CD4-positive, alpha-beta T cell treated with Interleukin-1 beta for 1 hour (primary cell): ENCODE data around the gene WNK2.

Source experiments
- DNase-seq, 2 donors: peaks; one replicate each; pipeline ENCODE4 v3.0.0-alpha.2; 2020 to 2022

The WNK2 gene

GRCh38 chr9:93164085-93164484, 19.9 kb upstream of the WNK2 start:
- no peak for DNase-seq

- no peak for DNase-seq
Observed at GRCh38 chr9:93166699-93167098, 17.2 kb upstream of the WNK2 start.

- DNase-seq: no peak
Observed at GRCh38 chr9:93167185-93167584, 16.8 kb upstream of the WNK2 start.

GRCh38 chr9:93167838-93168237, 16.1 kb upstream of the WNK2 start:
- no peak for DNase-seq

- no peak for DNase-seq
Observed at GRCh38 chr9:93168581-93168980, 15.4 kb upstream of the WNK2 start.

GRCh38 chr9:93169444-93169843, 14.5 kb upstream of the WNK2 start:
- DNase-seq: no peak

GRCh38 chr9:93170571-93170970, 13.4 kb upstream of the WNK2 start:
- DNase-seq: no peak

- DNase-seq: no peak
Observed at GRCh38 chr9:93171261-93171990, 12.5 kb upstream of the WNK2 start.

GRCh38 chr9:93172666-93173364, 11.1 kb upstream of the WNK2 start:
- no peak for DNase-seq

GRCh38 chr9:93173365-93174051, 10.4 kb upstream of the WNK2 start:
- no peak for DNase-seq

- no peak for DNase-seq
Observed at GRCh38 chr9:93174976-93175375, 9.0 kb upstream of the WNK2 start.

- DNase-seq: no peak
Observed at GRCh38 chr9:93177676-93178075, 6.3 kb upstream of the WNK2 start.

GRCh38 chr9:93178851-93179786, 4.8 kb upstream of the WNK2 start:
- no peak for DNase-seq

GRCh38 chr9:93180938-93181337, 3.0 kb upstream of the WNK2 start:
- no peak for DNase-seq

- no peak for DNase-seq
Observed at GRCh38 chr9:93181672-93182435, 2.1 kb upstream of the WNK2 start.

GRCh38 chr9:93182572-93182971, 1.4 kb upstream of the WNK2 start:
- no peak for DNase-seq

GRCh38 chr9:93183131-93183662, 742 bp upstream of the WNK2 start:
- DNase-seq: no peak

- DNase-seq: no peak
Observed at GRCh38 chr9:93184432-93185265, 710 bp downstream of the WNK2 start.

GRCh38 chr9:93185266-93186214, 1.6 kb downstream of the WNK2 start:
- DNase-seq: no peak
